IPS DF 6.9 (cell line): ENCODE measurements around the gene ADARB2.

Experiments
- DNase-seq: peaks from one replicate; pipeline ENCODE4 v3.0.0-alpha.2; 2013; ENCODE audit warnings: low read depth, low spot score
- H3K27ac ChIP-seq: one replicate; pipeline ENCODE4 v1.5.1; 2013; ENCODE audit warnings: low read length, control low read depth
- H3K27me3 ChIP-seq: 2 replicates; pipeline ENCODE4 v1.6.1; 2013; ENCODE audit warnings: mild to moderate bottlenecking, low read length; ENCODE audit not compliant: control insufficient read depth, insufficient read depth
- H3K36me3 ChIP-seq: 2 replicates; pipeline ENCODE4 v1.6.1; 2013; ENCODE audit warnings: low read length; ENCODE audit not compliant: control insufficient read depth, insufficient read depth
- H3K4me1 ChIP-seq: 2 replicates; pipeline ENCODE4 v1.6.1; 2013; ENCODE audit warnings: low read length; ENCODE audit not compliant: control insufficient read depth, insufficient read depth
- H3K4me3 ChIP-seq: 2 replicates; pipeline ENCODE4 v1.5.1; 2013; ENCODE audit warnings: mild to moderate bottlenecking, low read length
- H3K9me3 ChIP-seq: 2 replicates; pipeline ENCODE4 v1.6.1; 2013; ENCODE audit warnings: low read length, inconsistent platforms; ENCODE audit not compliant: control insufficient read depth, insufficient read depth
- WGBS: extraction: QIAGEN DNeasy Blood & Tissue Kit; methylation state at CpG from one replicate; pipeline ENCODE4 v1.1.7; 2013; ENCODE audit warnings: mixed read lengths, missing lambda C conversion rate; ENCODE audit not compliant: insufficient read length, insufficient coverage; 5-methylcytosine and 5-hydroxymethylcytosine counted together

ADARB2 gene

DNA sequence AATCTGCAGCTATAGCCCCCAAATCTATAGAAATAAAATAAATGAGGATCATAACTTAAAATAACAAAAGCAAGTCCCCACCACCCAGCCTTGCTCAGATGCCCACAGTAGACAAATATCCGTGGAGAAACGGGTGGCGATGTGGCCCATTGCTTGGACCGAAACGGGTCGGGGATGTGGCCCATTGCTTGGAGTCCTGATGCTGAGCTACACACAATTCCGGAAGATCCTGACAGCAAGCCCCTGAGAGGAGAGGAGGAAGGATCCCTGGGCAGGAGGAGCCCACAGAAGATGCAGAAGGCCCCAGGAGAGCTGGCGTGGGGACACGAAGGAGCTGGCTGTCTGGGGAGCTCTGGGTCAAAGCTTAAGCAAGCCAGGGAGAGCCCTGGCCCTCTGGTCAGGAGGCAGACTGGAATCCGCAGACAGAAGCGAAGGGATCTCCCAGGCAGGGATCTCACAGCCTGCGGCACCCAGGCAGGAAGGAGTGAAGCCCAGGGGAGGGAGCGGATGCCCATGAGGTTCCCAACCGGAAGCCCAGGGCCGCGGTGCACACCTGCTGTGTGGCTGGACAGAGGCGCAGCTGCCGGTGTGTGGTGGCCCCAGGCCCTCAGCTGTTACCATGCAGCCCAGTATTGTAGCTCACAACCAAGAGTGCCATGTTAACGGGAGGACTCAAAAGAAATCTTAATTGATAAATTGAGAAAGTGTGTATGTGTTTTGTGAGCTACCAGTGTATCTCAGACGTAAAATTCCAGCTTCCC, 138.8 kb downstream of the ADARB2 start:
- H3K27ac ChIP-seq = no peak overlapping the region
- H3K36me3 ChIP-seq = no peaks in the 10 kb centered on the region
- WGBS = no CpG with 5 or more reads among the region's 20 CpGs
- H3K4me1 ChIP-seq = no peaks in the 10 kb centered on the region
- no peak for DNase-seq
- H3K4me3 ChIP-seq = no peak overlapping the region
- H3K9me3 ChIP-seq = no peaks in the 10 kb centered on the region
- no peaks in the 10 kb centered on the region for H3K27me3 ChIP-seq

DNA sequence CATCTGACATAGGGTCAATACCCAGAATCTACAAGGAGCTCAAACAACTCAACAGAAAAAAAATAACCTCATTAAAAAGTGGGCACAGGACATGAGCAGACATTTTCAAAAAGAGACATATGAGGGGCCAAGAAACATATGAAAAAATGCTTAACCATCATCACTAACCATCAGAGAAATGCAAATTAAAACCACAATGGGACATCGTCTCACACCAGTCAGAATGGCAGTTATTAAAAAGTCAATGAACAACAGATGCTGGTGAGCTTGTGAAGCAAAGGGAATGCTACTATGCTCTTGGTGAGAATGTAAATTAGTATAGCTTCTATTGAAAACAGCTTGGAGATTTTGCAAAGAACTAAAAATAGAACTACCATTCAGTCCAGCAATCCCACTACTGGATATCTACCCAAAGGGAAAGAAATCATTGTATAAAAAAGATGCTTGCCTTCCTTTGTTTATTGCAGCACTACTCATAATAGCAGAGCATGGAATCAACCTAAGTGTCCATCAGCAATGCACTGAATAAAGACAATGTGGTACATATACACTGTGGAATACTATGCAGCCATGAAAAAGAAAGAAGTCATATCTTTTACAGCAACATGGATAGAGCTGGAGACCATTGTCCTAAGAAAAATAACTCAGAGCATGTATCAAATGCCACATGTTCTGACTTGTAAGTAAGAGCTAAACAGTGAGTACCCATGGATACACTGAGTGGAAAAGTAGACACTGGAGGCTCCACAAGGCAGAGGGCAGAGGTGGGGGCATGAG, 139.8 kb downstream of the ADARB2 start:
- Histone ChIP-seq H3K9me3 (no peaks in the 10 kb centered on the region), H3K27me3 (no peaks in the 10 kb centered on the region), H3K4me1 (no peaks in the 10 kb centered on the region), H3K27ac (no peak overlapping the region), H3K4me3 (no peak overlapping the region), H3K36me3 (no peaks in the 10 kb centered on the region)
- DNase-seq = no peak
- no CpG with 5 or more reads among the region's 1 CpG for WGBS

DNA sequence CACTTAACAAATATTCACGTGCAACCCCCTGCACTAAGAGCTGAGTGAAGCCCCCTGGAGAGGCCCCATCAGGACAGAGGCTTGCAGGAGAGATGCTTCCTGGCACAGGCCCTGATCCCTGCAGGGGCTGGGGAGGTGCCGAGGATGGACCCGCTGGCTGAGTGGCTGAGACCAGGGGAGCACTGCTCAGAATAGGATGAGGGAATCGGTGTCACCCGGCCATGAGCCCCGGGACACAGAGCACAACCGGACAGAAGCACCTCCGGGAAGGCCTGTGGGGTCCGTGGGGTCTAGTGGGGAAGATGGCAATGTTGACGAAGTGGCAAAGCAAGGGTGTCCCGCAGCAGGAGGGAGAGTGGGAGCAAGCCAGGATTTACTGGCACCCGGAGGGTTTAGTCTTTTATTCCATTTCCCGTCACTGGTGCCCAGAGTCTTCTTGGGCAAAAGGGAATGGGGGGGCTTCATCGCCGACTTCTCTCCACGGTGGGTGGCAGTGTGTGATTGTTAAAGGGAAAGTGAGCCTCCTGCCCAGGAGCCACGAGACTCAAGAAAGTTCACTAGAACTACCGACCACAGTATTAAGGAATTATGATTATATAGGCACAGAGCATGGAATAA, 140.7 kb downstream of the ADARB2 start:
- H3K4me3 ChIP-seq = no peak overlapping the region
- no peaks in the 10 kb centered on the region for H3K27me3 ChIP-seq
- H3K9me3 ChIP-seq = no peaks in the 10 kb centered on the region
- no peak for DNase-seq
- H3K27ac ChIP-seq = no peak overlapping the region
- no peaks in the 10 kb centered on the region for H3K36me3 ChIP-seq
- WGBS = no CpG with 5 or more reads among the region's 18 CpGs
- no peaks in the 10 kb centered on the region for H3K4me1 ChIP-seq

DNA sequence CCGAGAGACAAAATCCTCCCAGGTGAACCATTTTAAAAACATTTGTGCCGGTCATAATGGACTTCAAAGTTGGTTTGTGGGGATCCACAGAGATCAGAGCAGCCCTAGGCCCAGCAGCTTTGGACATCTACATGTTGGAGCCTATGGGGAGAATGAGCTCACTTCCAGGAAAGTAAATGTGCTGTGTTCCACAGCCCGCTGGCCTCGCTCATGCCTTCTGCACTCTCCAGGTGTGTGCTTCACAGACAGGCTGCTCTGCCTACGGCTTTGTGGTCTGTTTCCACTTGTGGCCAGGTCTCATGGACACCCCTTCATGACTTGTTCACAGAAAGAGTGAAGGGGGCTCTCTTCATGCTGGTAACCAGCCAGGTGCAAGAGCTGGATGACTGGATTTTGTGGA, 141.6 kb downstream of the ADARB2 start:
- H3K9me3 ChIP-seq = no peaks in the 10 kb centered on the region
- H3K27me3 ChIP-seq = no peaks in the 10 kb centered on the region
- no peak for DNase-seq
- H3K36me3 ChIP-seq = no peaks in the 10 kb centered on the region
- H3K4me1 ChIP-seq = no peaks in the 10 kb centered on the region
- no peak overlapping the region for H3K4me3 ChIP-seq
- no peak overlapping the region for H3K27ac ChIP-seq
- WGBS = no CpG with 5 or more reads among the region's 5 CpGs

DNA sequence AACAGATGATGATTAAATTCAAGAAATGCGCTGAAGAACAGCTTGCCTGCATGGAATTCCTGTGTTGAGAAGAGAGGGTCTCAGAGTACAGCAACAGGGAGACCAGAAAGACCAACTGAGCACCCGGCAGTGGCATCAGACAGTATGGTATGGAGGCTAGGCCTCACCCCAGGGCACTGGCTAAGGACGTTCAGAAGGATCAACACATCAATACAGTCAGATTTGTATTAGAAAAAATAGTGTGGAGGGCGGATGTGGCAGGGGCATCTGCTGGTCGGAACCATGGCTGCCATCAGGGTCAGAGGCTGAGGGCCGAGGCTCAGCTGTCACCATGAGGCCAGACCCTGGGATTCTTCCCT, 142.1 kb downstream of the ADARB2 start:
- DNase-seq = no peak
- no peaks in the 10 kb centered on the region for H3K36me3 ChIP-seq
- H3K4me3 ChIP-seq = no peak overlapping the region
- H3K27ac ChIP-seq = no peak overlapping the region
- no CpG with 5 or more reads among the region's 6 CpGs for WGBS
- H3K4me1 ChIP-seq = no peaks in the 10 kb centered on the region
- H3K27me3 ChIP-seq = no peaks in the 10 kb centered on the region
- no peaks in the 10 kb centered on the region for H3K9me3 ChIP-seq

DNA sequence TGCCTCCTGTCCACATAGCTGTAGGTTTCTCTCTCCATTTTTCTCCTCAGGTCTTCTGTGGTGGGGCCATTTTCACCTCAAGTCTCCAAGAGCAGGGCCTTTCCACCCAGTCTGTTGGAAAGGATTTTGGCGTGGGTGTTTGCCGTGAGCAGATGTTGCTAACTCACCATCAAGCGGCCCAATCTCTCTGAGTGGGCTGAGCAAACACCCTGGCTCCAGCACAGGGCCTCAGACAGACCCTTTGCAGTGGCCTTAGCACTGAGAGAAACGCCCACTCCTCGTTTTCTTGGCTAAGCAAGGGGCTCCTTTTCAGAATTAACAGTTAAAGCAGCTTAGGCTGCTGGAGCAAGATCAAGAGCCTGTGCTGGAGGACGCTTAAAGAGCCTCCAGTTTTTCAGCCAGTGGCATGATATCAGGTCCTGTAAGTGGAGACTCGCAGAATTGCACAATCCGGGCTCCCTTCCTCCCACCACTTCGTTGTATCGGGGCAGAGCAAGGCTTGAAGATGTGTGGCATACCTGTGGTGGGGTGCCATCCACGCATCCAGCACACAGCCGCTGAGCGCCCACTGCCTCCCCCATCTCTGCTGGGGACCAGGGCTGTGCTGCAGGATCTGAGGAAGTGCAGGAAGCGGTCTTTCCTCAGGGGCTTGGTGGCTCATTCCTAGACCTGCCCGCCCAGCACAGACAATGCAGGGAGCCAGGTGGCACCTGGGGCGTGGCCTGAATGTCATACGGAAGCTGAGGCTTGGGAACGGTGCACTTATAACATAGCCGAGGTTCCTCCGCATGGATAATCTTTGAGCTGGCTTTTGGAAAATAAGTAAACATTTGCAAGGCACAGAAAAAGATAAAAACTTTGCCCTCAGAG, 142.7 kb downstream of the ADARB2 start:
- Histone ChIP-seq H3K27ac (no peak overlapping the region), H3K9me3 (no peaks in the 10 kb centered on the region), H3K27me3 (no peaks in the 10 kb centered on the region), H3K4me3 (no peak overlapping the region), H3K4me1 (no peaks in the 10 kb centered on the region), H3K36me3 (no peaks in the 10 kb centered on the region)
- WGBS = no CpG with 5 or more reads among the region's 20 CpGs
- DNase-seq = no peak

DNA sequence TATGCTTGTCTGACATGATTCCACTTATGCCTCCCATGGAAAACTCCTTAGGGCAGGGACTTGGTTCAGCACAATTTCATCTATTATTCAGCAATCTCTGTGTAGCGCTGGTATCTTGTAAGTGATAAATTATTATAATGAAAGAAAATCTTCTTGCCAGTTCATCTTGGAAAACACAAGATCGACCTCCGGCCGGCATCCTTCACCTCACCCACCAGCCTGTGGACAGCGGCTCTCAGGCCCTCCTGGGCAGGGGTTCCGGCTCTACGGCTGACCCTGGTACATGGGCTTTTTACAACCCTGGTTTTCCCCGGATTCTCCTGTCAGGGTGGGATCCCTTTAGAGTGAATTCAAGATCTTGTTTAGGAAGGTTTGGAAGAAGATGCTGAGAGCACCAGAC, 145.6 kb downstream of the ADARB2 start:
- no peaks in the 10 kb centered on the region for H3K4me1 ChIP-seq
- no peaks in the 10 kb centered on the region for H3K36me3 ChIP-seq
- no peaks in the 10 kb centered on the region for H3K9me3 ChIP-seq
- H3K27me3 ChIP-seq = no peaks in the 10 kb centered on the region
- WGBS = no CpG with 5 or more reads among the region's 8 CpGs
- no peak overlapping the region for H3K4me3 ChIP-seq
- no peak for DNase-seq
- H3K27ac ChIP-seq = no peak overlapping the region

DNA sequence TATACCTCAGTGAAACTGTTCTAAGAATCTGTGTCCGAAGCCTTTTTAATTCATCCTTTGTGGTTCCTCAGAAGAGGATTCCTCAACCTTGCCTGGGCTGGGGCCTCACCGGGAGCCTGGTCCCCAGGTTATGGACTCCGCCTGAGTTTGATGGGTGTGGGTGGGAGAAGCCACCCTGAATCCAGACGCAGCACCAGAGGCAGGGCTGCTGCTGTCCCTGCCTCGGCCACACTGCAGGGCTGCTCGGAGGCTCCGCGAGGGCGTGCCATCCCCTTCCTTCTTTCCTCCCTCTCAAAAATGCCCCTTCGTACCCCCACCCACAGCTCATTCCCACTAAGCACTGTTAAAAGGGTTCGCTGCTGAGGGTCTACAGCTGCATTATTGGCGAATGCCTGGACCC, 146.3 kb downstream of the ADARB2 start:
- H3K27ac ChIP-seq = no peak overlapping the region

DNA sequence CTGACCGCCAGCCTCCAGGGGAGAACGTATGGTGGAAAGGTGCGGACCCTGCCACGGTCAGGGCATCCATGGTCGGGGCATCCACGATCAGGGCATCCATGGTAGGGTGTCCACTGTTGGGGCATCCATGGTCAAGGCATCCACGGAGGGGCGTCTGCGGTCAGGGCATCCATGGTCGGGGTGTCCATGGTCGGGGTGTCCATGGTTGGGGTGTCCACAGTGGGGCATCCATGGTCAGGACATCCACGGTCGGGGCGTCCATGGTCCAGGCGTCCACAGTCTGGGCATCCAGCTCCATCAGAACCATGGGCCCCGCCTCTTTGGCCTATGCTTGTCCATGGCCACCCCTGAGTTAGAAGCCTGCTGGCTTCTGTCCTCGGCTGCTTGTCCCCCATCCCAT, 148.1 kb downstream of the ADARB2 start:
- no peaks in the 10 kb centered on the region for H3K4me1 ChIP-seq
- no peak overlapping the region for H3K4me3 ChIP-seq
- no peaks in the 10 kb centered on the region for H3K36me3 ChIP-seq
- no peaks in the 10 kb centered on the region for H3K9me3 ChIP-seq
- no peak for DNase-seq
- WGBS = no CpG with 5 or more reads among the region's 17 CpGs
- H3K27ac ChIP-seq = no peak overlapping the region
- H3K27me3 ChIP-seq = no peaks in the 10 kb centered on the region

More for the DNA sequence above, 146.3 kb downstream of the ADARB2 start:
- no peak overlapping the region for H3K4me3 ChIP-seq
- no peak for DNase-seq
- WGBS = no CpG with 5 or more reads among the region's 12 CpGs
- H3K36me3 ChIP-seq = no peaks in the 10 kb centered on the region
- no peaks in the 10 kb centered on the region for H3K9me3 ChIP-seq
- H3K4me1 ChIP-seq = no peaks in the 10 kb centered on the region
- no peaks in the 10 kb centered on the region for H3K27me3 ChIP-seq

DNA sequence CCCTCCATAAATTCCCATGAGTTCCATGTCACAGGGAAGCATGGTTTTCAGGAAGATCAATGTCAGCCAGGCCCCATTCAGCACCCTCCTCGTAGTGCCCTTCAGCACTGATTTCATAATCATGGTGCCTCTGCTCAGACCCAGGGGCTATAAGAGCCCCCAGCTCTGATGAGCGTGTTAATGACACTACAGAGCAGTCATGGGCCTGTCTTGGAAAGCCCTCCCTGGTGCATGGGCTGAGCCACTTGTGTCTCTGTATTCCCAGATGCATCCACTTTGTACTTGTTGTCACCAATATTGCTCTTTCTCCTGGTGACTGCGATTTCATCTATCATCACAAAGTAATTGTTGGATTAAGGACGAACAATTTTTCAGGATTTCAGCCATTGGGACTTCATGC, 154.6 kb downstream of the ADARB2 start:
- Histone ChIP-seq H3K27me3 (no peaks in the 10 kb centered on the region), H3K4me1 (no peaks in the 10 kb centered on the region), H3K9me3 (no peaks in the 10 kb centered on the region), H3K27ac (no peak overlapping the region), H3K4me3 (no peak overlapping the region), H3K36me3 (no peaks in the 10 kb centered on the region)
- no peak for DNase-seq
- no CpG with 5 or more reads among the region's 4 CpGs for WGBS
